HG03558 (cell line): ENCODE data around the gene FBXO17.
"Not testable (repeated sequence)": the region's sequence is repeated elsewhere in the genome, so short reads cannot be mapped to it uniquely, and the experiment has no call there.

Experiments used
- ATAC-seq: cut with Tn5 transposase; IDR thresholded peaks from one replicate; pipeline ENCODE4 v1.9.1; 2021; ENCODE audit warnings: moderate number of reproducible peaks; ENCODE audit not compliant: unreplicated experiment; ENCODE audit errors: extremely low read depth

FBXO17 gene

DNA sequence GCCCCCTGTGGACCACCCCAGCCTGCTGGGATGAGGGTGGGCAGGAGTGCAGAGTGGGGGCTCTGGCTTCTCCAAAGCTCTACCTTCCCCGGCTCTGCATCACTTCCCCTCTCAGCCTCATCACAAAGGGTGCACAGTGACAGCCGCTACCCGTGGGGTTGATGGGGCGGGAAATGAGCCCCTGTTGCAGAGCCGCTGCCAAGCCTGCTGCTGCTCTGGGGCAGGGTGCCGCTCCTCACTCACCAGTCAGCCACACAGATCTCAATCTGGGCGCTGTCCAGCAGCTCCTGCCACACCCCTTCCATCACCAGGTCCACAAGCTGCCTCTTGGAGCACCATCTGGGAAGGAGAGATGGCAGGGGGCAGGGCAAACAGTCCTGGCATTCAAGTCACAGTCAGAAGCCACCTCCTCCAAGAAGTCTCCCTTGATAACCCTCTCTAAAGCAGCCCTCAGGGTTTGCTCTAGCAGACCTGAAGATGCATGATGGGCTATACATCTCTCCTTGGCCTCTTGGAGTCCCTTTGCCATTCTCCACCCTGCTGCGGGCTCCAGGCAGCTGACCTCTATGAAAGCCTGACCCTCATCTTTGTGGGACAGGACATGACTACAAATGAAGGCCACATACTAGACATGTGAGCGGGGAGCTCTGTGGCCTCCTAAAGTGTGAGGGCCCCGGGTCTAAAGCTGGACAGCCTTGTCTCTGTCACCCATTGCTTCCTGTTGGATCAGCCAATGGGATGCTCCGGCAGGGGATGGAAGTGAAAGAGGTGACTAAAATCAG is 29.1 kb downstream of the FBXO17 start:
- no peak for ATAC-seq

DNA sequence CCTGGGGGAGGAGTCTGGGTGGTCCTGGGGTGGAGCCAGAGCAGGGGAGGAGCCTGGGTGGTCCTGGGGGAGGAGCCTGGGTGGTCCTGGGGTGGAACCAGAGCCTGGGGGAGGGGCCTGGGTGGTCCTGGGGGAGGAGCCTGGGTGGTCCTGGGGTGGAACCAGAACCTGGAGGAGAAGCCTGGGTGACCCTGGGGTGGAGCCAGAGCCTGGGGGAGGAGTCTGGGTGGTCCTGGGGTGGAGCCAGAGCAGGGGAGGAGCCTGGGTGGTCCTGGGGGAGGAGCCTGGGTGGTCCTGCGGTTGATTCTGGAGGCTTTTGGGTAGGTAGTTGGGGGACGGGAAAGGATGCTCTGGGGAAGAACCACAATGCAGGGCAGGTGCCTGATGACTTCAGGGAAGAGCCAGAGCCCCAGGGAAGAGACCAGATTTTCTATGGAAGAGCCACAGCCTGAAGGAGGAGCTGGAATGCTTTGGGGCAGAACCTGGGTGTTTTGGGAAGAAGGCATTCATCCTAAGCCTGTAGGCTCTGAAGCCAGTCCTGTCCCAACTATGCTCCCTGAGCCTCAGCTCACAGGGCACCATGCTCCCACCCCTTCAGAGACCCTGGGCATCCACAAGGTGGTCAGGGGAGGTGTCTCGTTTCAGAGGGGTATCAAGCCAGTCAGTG is 29.8 kb downstream of the FBXO17 start:
- ATAC-seq, result no peak

DNA sequence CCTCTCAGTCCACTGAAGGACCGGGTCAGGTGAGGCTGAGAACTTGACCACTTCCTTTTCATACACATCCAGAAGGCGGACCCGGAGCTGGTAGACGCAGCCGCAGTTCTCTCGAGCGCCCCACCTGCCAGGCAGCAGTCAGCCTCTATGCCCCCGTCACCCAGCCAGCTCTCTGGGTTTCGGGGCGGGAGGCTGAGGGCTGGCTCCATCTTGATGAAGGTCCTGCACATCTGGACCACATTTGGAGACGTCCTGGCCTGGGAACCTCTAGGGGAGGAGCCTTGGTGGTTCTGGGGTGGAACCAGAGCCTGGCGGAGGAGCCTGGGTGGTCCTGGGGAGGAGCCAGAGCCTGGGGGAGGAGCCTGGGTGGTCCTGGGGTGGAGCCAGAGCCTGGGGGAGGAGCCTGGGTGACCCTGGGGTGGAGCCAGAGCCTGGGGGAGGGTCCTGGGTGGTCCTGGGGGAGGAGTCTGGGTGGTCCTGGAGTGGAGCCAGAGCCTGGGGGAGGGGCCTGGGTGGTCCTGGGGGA is 30.5 kb downstream of the FBXO17 start:
- ATAC-seq, result no peak

DNA sequence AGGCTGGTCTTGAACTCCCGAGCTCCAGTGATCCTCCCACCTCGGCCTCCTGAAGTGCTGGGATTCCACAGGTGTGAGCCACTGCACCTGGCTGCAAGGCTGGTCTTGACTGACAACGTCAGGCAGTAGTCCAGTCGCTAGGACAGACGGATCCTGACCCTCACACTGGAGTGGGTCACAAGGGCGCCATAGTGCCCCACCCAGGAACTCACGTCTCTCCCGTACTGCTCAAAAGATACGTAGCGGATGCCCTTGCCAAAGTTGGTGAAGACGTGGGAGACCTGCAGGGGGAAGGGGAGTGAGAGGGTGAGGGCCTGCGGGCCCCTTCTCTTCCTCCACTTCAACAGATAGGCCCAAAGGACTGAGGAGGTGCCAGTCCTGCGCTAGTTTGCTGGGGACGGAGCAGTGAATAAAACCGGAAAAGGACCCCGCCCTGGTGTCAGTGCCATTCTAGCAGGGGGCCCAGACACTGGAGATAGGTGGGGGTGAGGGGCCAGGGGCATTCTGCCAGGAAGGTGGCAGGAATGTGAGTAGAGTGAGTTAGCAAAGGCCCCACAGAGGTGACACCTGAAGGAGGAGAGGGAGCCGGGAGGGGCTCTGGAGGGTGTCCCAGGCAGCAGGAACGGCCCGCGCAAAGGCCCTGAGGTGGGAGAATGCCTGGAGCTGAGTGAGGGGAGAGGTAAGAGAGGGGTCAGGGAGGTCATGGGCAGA is 32.9 kb downstream of the FBXO17 start:
- no peak for ATAC-seq

DNA sequence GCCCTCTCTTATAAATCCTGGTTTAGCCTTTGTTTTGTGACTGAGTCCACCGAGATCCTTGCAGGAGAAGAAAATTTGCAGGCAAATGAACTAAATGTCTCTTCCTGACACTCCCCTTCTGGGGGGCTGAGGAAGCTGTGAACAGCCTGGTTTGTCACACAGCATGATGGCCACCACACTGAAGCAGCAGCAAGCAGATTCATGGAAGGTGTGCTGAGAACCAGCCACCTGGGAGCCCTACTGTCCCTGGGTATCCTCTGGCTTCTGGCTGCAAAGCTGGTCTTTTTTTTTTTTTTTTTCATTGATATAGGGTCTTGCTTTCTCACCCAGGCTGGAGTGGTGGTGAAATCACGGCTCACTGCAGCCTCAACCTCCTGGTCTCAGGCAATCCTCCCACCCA is 33.6 kb downstream of the FBXO17 start:
- no peak for ATAC-seq

DNA sequence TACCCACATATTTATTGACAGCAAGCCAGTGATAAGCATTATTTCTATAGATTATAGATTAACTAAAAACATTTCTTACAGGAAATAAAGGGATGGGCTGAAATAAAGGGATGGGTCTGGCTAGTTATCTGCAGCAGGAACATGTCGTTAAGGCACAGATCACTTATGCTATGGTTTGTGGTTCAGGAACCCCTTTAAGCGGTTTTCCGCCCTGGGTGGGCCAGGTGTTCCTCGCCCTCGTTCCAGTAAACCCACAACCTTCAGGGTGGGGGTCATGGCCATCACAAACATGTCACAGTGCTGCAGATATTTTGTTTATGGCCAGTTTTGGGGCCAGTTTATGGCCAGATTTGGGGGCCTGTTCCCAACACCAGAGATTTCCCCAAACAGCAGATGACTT is 34.1 kb downstream of the FBXO17 start:
- not testable (repeated sequence) for ATAC-seq

DNA sequence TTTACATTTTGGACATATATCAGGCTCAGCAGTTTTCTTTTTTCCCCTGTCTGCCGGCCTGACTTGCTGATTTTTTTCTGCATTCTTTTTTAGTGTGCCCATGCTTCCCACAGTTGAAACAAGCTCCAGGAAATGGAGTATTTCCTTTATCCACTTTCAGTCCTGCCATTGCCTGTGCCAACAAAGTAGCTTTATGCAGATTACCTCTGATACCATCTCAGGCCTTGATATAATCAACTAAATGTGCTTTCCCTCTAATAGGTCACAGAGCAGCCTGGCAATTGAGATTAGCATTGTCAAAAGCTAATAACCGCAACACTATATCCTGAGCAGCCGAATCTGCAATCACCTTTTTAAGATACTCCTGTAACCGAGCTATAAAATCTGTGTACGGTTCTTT is 35.6 kb downstream of the FBXO17 start:
- no peak for ATAC-seq

DNA sequence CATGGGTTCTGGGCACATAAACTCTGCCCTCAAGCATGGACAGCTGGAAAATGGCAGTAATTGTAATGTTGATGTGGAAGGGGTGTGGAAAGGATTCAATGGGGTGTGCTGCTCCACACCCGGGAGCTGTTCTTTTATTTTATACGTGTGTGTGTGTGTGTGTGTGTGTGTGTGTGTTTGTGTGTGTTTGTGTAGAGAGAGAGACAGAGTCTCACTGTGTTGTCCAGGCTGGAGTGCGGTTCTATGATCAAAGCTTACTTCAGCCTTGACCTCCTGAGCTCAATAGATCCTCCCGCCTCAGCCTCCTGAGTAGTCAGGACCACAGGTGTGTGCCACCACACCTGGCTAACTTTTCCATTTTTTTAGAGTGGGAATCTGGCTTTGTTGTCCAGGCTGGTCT is 42.0 kb downstream of the FBXO17 start:
- no peak for ATAC-seq

DNA sequence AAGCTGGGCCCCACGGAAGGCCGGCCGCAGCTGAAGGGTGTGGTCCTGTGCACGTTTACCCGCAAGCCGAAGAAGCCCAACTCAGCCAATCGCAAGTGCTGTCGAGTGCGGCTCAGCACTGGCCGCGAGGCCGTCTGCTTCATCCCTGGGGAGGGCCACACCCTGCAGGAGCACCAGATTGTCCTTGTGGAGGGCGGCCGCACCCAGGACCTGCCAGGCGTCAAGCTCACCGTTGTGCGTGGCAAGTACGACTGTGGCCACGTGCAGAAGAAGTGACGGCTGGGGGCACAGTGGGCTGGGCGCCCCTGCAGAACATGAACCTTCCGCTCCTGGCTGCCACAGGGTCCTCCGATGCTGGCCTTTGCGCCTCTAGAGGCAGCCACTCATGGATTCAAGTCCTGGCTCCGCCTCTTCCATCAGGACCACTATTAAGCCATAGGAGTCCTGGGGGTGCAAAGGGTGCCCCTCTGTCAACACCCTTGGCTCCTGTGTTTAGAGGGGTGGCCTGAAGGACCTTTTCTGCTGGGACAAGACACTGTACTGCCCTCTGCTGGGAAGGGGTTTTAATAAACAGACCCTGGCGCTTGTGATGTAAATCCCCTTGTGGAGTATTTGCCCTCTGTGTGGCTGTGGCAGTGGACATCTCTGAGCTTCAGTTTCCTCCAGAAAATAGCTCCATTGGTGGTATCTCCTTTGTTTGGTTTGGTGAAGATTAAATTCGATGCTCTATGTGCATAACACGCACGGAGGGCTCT is 42.9 kb downstream of the FBXO17 start:
- no peak for ATAC-seq

DNA sequence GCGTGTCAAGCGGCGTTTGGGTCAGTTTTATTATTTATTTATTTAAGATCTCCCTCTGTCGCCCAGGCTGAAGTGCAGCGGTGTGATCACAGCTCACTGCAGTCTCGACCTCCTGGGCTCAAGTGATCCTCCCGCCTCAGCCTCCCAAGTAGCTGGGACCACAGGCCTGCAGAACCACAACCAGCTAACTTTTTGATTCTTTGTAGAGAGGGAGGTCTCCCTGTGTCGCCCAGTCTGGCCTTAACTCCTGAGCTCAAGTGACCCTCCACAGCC is 44.1 kb downstream of the FBXO17 start:
- ATAC-seq, result no peak

DNA sequence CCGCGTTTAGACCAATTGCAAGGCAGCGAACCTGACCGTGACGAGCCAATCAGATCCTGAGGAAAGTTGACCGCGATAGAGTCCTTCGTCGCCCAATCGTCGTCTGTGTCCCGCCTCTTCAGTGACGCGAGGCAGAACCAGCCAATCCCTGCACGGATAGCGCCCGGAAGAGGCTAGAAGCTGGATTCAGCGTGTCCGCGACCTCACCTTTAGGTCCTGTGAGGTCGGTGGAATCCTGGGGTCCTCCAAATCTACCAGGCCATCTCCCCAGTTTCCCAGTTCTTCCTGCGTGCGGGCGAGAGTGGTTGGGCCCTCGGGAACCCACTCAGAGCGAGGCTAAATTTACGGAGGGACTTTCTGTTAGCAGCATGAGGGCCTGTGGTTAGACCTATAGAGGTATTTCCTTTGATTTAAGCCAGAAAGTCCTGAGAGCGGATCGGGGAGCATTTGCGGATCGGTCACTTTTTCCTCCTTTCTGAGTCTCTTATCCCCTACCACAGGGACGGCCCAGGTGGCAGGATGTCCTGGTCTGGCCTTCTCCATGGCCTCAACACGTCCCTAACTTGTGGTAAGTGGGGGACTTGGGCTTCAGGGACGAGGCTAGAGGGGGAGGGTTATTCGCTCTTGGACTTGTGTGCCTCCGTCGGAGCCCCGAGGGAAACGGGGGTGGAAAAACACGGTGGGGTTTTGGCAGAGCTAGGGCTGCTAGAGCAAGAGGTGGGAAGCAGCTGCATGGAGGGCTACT is 44.6 kb downstream of the FBXO17 start, which contains the start of gene MRPS12:
Gene MRPS12, plus strand, starts transcription at position 169 of the 745 bp plus-strand sequence. Its CDS starts 351 bp downstream, at position 520.
- ATAC-seq, result peak; percentile 68

DNA sequence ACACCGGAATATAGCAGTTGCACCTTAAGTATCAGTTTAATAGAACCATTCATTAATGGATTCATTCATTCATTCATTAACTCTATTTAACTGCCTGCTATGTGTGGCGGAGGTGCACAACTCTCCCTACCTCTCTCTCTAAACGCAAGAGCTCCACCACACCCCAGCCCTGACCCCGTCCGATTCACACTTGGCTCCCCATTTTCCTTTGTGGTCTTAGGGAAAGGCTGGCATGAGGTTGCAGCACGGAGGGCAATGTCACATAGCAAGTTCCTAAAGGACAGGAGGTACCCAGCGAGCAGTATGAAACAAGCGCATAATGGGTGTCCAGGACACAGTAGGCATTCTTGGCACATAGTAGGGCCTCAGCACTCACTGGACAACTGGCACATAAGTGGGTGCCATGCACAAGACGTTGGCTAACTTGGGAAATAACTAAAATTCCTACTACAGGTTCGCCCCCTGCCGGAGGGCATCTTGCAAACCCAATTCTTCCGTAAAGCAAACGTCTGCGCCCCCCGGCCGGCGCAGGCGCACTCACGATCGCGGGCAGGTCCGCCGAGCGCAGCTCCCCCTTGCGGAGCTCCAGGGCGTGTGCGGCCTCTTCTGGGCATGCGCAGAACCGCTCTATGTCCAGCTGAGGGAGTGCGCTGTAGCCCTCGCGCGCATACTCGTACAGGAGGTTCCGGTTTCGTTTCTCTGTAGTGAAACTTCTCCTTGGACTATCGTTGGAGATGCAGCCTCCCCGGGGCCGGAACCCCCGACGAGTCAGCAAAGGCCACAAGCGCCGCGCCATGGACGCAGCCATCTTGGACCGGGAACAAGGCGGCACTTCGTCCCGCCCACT is 45.4 kb downstream of the FBXO17 start, which contains the start of gene SARS2:
Gene SARS2, minus strand, starts transcription at position 835 of the 847 bp plus-strand sequence. Its CDS starts 27 bp downstream, at position 808.
- peak; percentile 41 for ATAC-seq

DNA sequence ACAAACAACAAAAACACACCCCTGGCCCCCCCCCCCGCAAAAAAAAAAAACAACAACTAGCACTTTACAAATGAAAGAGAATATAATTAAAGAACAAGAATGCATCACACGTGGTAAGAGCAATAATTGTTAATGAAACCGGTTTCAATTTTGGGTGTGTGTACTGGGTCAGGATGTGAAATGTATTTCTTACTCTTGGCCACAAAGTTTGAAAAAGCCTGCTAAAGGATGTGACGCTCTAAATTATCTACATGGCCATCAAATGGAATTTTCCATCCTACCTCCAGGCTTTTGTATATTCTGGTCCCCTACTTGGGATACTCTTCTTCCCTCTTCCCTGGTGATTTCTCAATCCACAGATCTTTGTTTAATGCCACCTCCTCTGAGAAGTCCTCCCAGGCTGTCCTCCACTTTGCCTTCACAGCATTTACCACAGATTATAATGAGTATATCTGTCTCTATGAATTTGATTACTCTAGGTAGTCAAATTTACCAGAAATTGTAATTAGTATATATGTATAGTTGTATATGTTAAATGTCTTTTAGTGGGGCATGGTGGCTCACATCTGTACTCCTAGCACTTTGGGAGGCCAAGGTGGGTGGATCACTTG is 47.0 kb downstream of the FBXO17 start:
- no peak for ATAC-seq

DNA sequence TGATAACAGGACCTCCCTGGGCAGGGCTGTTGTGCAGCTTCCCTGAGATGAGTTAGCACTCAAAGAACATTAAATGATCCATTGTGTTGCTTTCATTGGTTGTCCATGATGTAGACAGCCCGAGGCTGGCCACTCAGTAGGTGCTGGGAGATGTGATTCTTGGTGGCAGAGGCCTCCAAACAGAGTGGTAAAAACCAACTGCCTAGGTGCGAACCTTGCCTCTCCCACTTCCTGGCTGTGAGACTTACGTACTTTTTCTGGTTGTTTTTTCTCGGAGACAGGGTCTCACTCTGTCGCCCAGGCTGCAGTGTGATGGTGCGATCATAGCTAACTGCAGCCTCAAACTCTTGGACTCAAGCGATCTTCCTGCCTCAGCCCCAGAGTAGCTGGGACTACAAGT is 51.2 kb downstream of the FBXO17 start:
- ATAC-seq, result no peak

DNA sequence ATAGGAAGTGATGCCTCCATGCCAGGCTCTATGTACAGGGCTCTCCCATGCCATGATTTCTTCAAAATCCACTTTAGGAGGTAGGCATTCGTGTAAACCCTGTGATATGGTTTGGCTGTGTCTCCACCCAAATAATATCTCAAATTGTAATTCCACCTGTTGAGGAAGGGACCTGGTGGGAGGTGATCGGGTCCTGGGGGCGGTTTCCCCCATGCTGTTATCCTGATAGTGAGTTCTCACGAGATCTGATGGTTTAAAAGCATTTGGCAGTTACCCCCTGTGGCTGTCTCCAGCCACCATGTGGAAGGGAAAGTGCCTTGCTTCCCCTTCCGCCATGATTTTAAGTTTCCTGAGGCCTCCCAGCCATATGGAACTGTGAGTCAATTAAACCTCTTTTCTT is 53.1 kb downstream of the FBXO17 start:
- ATAC-seq, result no peak

DNA sequence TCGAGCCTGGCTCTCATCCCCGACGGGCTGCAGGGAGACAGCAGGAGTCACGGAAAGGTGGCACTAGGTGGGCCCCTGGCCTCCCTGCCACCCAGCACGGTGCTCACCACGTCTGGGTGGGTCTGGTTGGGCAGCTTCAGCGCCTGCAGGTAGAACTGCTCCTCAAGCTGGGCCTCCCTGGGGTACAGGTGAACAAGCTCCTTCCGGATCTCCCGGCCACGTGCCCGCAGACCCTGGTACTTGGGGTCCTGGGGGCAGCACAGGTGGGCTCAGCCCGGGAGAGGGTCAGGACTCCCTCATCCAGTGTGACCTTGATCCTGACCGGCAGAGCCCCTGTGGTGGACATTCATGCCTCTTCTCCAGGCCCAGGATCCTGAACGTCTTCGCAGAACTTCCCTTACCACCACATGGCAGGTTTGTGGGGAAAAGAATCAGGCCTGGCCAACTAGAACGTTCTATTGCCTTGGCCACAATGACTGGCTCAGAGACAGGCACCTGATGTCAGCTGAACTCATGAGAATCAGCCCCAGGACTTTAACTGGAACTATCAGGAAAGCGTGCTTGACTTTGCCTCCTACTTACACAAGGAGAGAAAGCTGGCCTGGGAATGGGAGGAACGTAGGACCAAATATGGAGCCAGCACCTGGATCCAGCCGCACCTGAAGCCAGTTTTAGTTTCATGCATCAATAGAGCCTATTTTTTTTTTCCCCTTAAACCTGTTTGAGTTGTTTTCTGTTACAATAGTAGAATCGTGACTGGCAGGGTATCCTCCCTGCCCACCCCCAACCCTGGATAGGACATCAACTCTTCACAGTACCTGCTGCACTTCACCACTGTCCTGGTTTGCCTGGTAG is 53.9 kb downstream of the FBXO17 start:
- no peak for ATAC-seq

DNA sequence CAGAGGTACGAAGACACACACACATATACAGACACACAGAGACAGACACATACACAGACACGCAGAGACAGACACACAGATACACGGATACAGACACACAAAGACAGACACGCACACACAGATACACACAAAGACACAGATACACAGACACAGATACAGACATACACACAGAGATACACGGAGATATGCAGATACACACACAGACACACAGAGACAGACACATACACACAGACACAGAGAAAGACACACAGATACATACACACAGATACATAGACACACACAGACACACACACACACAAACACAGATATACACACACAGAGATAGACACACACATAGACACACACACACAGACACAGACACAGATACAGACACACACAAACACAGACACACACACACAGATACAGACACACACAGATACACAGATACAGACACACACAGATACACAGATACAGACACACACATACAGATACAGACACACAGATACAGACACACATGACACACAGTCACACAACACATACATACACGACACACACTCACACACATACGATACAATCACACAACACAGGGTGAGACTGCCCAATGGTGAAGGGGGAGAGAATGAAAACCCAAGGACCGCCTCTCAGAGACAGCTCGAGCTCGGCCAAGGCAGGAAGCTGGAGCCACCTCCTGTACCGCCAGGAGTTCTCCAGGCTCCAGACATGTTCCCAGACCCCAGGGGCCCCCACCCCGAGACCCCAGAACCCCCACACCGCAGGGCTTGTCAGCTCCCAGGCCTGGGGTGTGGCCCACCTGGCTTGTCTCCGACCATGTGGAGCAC is 54.7 kb downstream of the FBXO17 start:
- ATAC-seq, result no peak
